PC-3 (cell line): Measurements from ENCODE around the gene TRNP1. TPM values are rescaled to one million over a fixed set of nuclear protein-coding genes. Genes with fewer than 3 reads are reported as not detected.

Experiments
- ATAC-seq: fragments of 200-7000 bp; cut with Tn5 transposase; 2 replicates; pipeline ENCODE4 v1.9.1; 2020; ENCODE audit warnings: mild to moderate bottlenecking, moderate library complexity
- BruUV-seq: library from RNA; stranded (reverse); fragments of 400-500 nt; replicated peaks from 2 replicates; lab custom pipeline; 2021; lab: Mats Ljungman, UMichigan
- CTCF ChIA-PET: fragments of 300-600 bp; sonication (Branson Sonifier 250); formaldehyde crosslinking; loops from one replicate; lab custom pipeline; 2022; ENCODE audit warnings: antibody characterized with exemption; lab: Charles Lee
- POLR2A ChIA-PET: fragments of 300-600 bp; sonication (Branson Sonifier 250); formaldehyde crosslinking; loops from one replicate; lab custom pipeline; 2022; ENCODE audit warnings: antibody characterized with exemption; ENCODE audit not compliant: unreplicated experiment; lab: Charles Lee
- DNase-seq: peaks from one replicate; pipeline ENCODE4 v3.0.0-alpha.2; 2015
- H2AFZ ChIP-seq: fragments of 300-600 bp; sonication (generic); 2 replicates; pipeline ENCODE4 v1.6.0; 2016; ENCODE audit warnings: antibody characterized with exemption, low read length
- H3F3A ChIP-seq: fragments of 300-600 bp; sonication (generic); one replicate; pipeline ENCODE4 v1.6.0; 2017; ENCODE audit warnings: antibody characterized with exemption, low read length, control low read depth, mild to moderate bottlenecking; ENCODE audit not compliant: unreplicated experiment
- H3K27ac ChIP-seq: fragments of 300-600 bp; sonication (generic); 2 replicates; pipeline ENCODE4 v1.5.1; 2016; ENCODE audit warnings: mild to moderate bottlenecking, low read length
- H3K27me3 ChIP-seq: fragments of 300-600 bp; sonication (generic); 2 replicates; pipeline ENCODE4 v1.6.1; 2016; ENCODE audit warnings: low read length, mixed read lengths
- H3K36me3 ChIP-seq: fragments of 300-600 bp; sonication (generic); 2 replicates; pipeline ENCODE4 v1.6.1; 2016; ENCODE audit warnings: low read depth, mixed run types, low read length, mixed read lengths
- H3K4me1 ChIP-seq: fragments of 300-600 bp; sonication (generic); 2 replicates; pipeline ENCODE4 v1.5.1; 2016; ENCODE audit warnings: low read length; ENCODE audit not compliant: insufficient read depth
- H3K4me2 ChIP-seq: fragments of 300-600 bp; sonication (generic); 2 replicates; pipeline ENCODE4 v1.6.0; 2016; ENCODE audit warnings: low read length
- H3K4me3 ChIP-seq: fragments of 300-600 bp; sonication (generic); 2 replicates; pipeline ENCODE4 v1.5.1; 2016; ENCODE audit warnings: mild to moderate bottlenecking, low read length, mixed read lengths
- H3K79me2 ChIP-seq: fragments of 300-600 bp; sonication (generic); 2 replicates; pipeline ENCODE4 v1.6.1; 2017; ENCODE audit warnings: low read length, mixed read lengths
- H3K9ac ChIP-seq: fragments of 300-600 bp; sonication (generic); 2 replicates; pipeline ENCODE4 v1.6.0; 2016; ENCODE audit warnings: mild to moderate bottlenecking, low read length
- H3K9me2 ChIP-seq: fragments of 300-600 bp; sonication (generic); replicated peaks from 2 replicates; pipeline ENCODE4 v1.6.1; 2016; ENCODE audit warnings: mixed run types, low read length, mixed read lengths
- H3K9me3 ChIP-seq: fragments of 300-600 bp; sonication (generic); 2 replicates; pipeline ENCODE4 v1.6.1; 2016; ENCODE audit warnings: low read length, mixed read lengths
- H4K20me1 ChIP-seq: fragments of 300-600 bp; sonication (generic); 2 replicates; pipeline ENCODE4 v1.6.1; 2016; ENCODE audit warnings: low read length, mixed read lengths
- CTCF ChIP-seq: fragments of 300-600 bp; sonication (generic); conservative IDR thresholded peaks from 2 replicates; pipeline ENCODE4 v1.5.1; 2017; ENCODE audit warnings: antibody characterized with exemption, low read depth, mild to moderate bottlenecking, low read length
- EZH2 ChIP-seq: fragments of 300-600 bp; sonication (generic); IDR thresholded peaks from one replicate; pipeline ENCODE4 v1.6.1; 2017; ENCODE audit warnings: antibody characterized with exemption, mild to moderate bottlenecking, low read length; ENCODE audit not compliant: unreplicated experiment
- EZH2phosphoT487 ChIP-seq: fragments of 300-600 bp; sonication (generic); IDR thresholded peaks from 2 replicates; pipeline ENCODE4 v1.6.1; 2018; ENCODE audit warnings: mild to moderate bottlenecking, antibody characterized with exemption, low read length, borderline replicate concordance
- intact Hi-C: fragments of 100-400 bp; cut with micrococcal nuclease; formaldehyde crosslinking; loops from 2 replicates; pipeline ENCODE4 v1.9.0; 2023
- total RNA-seq: library from RNA; depleted of rRNA; stranded (reverse); fragments of >200 nt; gene quantifications from 2 replicates; pipeline ENCODE4 v1.2.3, GENCODE V29; 2014

Gene TRNP1
- total RNA-seq, 1 experiment from 2014 or later, result 108 TPM

GRCh38 chr1:26996665-26997064, 3.2 kb downstream of the TRNP1 start:
- peaks cover 57% of the 10 kb centered on the region for H3K79me2 ChIP-seq
- peaks cover 18% of the 10 kb centered on the region for H3F3A ChIP-seq
- no peaks in the 10 kb centered on the region for H3K9me3 ChIP-seq
- no TSS peak for BruUV-seq
- CTCF ChIA-PET, result interaction anchor here (0.8 to 1.1 kb wide), 3 partner anchors 35 to 102 kb away, joined by 3 read pairs; no protein-coding TSS in a partner anchor
- DNase-seq (no peak), ATAC-seq (no peak)
- peaks cover 12% of the 10 kb centered on the region for H3K36me3 ChIP-seq
- H4K20me1 ChIP-seq, result peaks cover 27% of the 10 kb centered on the region
- no peaks in the 10 kb centered on the region for H3K9me2 ChIP-seq
- intact Hi-C loops, result loop anchor here (1.0 to 2.0 kb wide), 3 partner anchors 34 to 100 kb away; no protein-coding TSS in a partner anchor
- TF ChIP-seq CTCF (no peak), EZH2 (no peak), EZH2phosphoT487 (no peak)
- H3K27ac ChIP-seq, result peak overlapping the region; percentile 27
- H3K4me2 ChIP-seq, result peak overlapping the region; percentile 90
- H3K4me3 ChIP-seq, result peak overlapping the region; percentile 88
- peaks cover 73% of the 10 kb centered on the region for H3K4me1 ChIP-seq
- POLR2A ChIA-PET, result no interaction called here
- H3K27me3 ChIP-seq, result no peaks in the 10 kb centered on the region
- H3K9ac ChIP-seq, result peak overlapping the region; percentile 82; the same call in 1 of the 2 replicates
- no peak overlapping the region for H2AFZ ChIP-seq

- POLR2A ChIA-PET, result no interaction called here
- H3K79me2 ChIP-seq, result peaks cover 51% of the 10 kb centered on the region
- H3K36me3 ChIP-seq, result peaks cover 12% of the 10 kb centered on the region
- H3K4me3 ChIP-seq, result peak overlapping the region; percentile 88; the same call in 1 of the 2 replicates
- H4K20me1 ChIP-seq, result peaks cover 27% of the 10 kb centered on the region
- H3K27me3 ChIP-seq, result no peaks in the 10 kb centered on the region
- H2AFZ ChIP-seq, result no peak overlapping the region
- H3K9me2 ChIP-seq, result no peaks in the 10 kb centered on the region
- DNase-seq (peak; percentile 93), ATAC-seq (peak; percentile 38)
- peaks cover 64% of the 10 kb centered on the region for H3K4me1 ChIP-seq
- no peaks in the 10 kb centered on the region for H3K9me3 ChIP-seq
- peak overlapping the region; percentile 81 for H3K27ac ChIP-seq
- H3K9ac ChIP-seq, result peak overlapping the region; percentile 48
- intact Hi-C loops, result no loop called here
- peak overlapping the region; percentile 90 for H3K4me2 ChIP-seq
- CTCF ChIA-PET, result interaction anchor here (0.6 to 1.4 kb wide), 5 partner anchors 30 to 101 kb away, joined by 3 to 5 read pairs (median 3); no protein-coding TSS in a partner anchor
- peaks cover 18% of the 10 kb centered on the region for H3F3A ChIP-seq
- TF ChIP-seq EZH2 (no peak), EZH2phosphoT487 (no peak), CTCF (no peak)
- BruUV-seq, result no TSS peak
These were observed 5.2 kb downstream of the TRNP1 start for GRCh38 chr1:26998429-26999300.
